NCI-H187 treated with DMSO at 0.1 percent for 48 hours (cell line): ENCODE results near the gene UBE2D2.
A peak's percentile ranks its signal among the peaks of the same experiment; 100 is the strongest.

Source experiments
- DNase-seq: peaks from one replicate; lab custom pipeline; 2025; lab: John Stamatoyannopoulos, UW

The UBE2D2 gene

DNA sequence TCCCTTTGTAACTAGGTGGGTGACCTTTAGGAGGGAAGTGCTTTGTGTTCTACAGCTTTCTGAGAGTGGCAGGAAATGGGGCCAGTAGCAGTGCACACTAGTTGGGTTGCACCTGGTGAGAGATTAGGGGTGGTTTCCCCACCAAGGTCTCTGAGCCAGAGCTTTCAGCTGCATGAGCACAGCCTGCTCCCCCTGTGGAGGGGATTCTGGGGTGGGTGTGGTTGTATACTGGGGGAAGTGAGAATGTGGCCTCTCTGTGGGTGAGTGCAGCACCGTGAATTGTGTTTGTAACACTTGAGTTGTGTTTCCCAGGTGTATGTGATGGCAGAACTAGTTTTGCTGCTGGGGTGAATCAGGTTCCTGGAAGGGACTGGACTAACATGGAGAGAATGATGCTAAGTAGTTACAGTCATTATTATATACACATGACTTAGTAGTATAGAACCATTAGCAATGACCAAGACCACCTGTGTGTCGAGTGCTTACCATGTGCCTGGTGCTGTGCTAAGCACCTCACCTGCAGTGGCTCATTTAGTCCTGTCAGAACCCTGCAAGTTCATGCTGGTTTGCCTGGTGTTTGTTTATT lies 75.2 kb downstream of the UBE2D2 start:
- no peak for DNase-seq

- no peak for DNase-seq
Observed at GRCh38 chr5:139636975-139637408, 75.9 kb downstream of the UBE2D2 start.

- DNase-seq = peak; percentile 9
Observed at GRCh38 chr5:139637438-139638089, 76.4 kb downstream of the UBE2D2 start.

- peak; percentile 77 for DNase-seq
Observed at GRCh38 chr5:139638090-139638735, 77.1 kb downstream of the UBE2D2 start.

- DNase-seq = no peak
Observed at GRCh38 chr5:139638736-139639618, 77.8 kb downstream of the UBE2D2 start.

DNA sequence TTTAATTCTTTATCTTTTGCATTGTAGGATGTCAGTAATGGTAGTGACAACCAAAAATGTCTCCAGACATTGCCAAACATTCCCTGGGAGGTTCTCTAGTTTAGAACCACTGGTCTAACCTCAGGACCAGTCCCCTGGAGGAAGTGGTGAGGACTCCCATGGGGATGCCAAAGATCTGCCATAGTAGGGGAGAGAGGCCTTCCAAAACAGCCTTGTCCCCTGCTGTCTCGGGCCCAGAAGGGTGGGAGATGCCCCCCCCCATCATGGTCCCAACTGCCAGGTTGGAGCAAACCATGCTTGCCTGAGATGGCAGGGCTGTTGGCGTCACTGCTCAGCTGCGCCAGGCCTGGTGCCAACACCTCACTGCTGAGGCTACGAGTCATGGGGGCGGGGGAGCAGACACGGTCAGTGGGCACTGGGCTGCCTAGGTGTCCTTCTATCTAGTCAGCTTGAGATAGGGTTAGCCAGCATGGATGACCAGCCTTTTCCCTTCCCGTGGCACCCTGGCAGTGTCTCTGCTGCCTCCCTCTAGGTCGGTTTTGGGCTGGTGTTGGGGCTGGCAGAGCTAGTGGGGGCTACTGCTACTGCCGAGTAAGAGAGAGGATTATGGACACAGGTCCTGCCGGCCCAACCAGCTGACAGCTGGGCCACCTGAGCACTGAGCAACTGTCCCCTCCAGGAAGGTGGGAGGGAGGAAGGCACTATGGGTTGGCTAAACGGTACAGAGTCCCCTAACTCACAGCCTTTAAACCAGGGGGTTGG lies 78.7 kb downstream of the UBE2D2 start:
- DNase-seq = no peak

DNA sequence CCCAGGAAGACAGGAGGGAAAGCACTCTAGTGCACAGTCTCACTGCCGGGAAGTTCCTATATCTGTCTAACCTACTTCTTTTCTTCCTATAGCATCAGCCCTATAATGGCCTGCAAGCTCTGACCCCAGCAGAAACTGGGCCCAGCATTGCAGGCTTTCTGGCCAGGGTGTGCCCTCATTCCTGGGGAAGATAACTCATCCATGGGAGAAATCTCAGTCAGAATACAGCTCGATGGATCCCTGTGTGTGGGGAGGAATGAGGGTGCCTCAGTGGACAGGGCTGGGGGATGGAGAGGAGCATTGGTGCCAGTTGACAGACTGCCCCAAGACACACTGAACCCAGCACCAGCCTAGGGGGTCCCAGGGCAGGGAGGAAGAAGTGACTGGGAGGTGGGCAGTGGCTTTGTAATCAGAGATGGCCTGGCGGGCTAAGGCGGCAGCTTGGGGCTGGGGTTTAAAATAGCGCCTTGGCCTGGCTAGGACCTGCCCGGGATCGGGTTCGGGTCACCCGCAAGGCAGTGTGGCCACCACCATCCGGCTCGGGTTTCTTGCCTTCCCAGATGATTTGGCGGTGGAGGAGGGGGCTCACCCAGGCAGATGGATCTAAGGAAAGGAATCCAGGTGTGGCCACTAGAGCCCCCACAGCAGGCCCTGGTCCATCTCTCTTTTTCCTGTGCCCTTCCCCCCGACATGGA lies 79.4 kb downstream of the UBE2D2 start:
- no peak for DNase-seq

DNA sequence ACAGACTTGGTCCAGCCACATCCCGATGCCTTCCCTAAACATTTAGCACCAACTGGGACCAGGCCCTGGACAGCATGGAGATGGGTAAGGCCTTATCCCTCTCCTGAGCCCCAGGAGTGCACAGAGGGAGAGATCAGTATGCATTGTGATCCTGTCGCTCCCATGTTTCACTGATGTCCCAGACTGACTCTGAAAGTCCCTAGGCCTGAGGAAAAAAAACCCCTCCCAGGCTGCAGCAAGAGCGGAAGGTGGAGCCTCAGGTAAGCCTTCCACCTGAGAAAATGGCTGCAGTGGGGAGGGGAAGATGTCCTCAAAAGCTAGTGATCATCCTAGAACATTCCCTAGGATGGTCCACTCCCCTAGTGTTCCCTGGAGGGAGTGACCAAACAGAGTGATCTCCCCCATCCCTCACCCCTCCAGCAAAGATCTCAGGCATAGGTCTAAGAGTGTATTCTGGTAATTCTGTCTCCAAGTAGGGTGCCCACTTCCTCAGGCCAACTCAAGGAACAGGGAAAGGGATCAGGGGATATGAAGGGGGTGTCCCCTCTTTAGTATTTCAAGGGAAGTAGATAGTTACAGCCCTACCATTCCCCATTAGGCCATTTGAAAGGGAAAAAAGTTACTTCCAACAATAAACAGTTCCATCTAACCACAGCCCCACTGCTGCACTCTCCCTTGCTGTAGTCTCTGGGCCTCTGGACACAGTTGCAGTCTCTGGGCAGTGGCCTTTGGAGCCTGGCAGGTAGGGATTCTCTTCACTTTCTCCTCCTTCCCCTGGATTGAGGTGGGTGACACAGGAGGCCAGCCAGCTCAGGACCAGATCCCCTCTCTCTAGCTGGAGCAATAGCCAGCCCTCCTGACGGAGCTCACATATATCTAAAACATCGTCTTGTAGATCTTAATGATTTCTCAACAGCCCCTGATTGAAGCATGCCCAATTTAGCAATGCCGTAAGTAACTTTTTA lies 80.3 kb downstream of the UBE2D2 start:
- no peak for DNase-seq

DNA sequence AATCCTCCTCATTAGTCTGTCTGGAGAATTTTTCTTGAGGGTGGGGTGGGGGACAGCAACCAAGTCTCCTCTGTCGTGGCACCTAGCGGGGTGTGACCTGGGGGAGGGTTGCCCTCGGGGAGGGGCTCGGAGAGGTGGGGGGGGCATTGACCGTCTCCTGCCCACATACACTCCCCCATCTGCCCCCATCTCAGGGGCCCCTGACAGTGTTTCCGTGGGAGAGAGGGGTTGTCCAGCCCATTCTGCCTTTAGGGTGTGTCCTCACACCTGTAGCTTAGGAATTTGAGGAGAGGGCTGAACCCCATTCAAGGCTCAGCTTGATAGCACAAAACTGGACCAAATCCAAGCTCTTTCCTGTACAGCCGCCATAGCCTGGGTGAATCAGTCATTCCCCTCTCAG lies 81.1 kb downstream of the UBE2D2 start:
- no peak for DNase-seq

DNA sequence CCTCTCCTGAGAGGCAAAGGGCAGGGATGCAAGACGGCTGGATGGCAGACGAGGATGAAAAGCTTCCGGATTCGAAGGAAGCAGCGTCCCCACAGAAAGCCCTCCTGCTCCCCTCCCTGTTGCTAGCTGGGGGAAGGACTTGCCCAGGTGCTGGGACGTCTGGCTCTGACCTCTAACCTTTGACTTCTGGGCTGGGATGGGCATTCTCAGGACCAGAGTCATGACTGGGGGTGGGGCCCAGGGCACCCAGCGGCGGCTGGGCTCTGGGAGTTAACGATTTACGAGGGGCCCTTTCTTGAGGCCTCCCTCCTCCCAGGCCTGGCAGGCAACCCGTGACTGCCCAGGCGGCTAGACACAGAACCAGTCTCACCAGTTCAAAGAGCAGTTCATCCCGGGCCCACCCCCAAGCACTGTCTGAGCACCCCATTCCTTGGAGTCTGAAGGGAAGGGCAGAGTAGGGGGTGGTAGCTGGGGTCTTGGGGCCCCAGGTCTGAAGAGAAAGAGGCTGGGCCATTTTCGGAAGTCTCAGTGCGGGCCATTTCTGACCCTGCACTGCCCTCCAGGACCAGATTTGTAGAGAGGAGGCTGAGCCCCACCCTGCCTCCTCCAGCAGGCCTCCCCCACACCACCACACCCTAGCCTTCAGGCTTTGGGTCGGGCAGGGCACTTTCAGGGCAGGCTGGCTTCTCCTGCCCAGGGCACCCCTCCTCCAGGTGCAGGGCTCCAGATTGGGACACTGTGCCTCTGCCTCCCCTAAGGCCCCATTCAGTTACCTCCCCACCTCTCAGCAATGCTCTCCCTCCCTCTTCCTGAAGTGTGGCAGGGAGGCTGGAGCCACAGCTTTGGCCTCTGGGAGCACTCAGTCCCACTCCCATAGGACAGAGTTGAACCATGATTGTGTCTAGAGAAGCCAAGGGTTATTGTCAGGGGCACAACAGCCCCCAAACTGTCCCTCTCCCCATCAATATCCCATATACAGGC lies 82.0 kb downstream of the UBE2D2 start:
- no peak for DNase-seq

DNA sequence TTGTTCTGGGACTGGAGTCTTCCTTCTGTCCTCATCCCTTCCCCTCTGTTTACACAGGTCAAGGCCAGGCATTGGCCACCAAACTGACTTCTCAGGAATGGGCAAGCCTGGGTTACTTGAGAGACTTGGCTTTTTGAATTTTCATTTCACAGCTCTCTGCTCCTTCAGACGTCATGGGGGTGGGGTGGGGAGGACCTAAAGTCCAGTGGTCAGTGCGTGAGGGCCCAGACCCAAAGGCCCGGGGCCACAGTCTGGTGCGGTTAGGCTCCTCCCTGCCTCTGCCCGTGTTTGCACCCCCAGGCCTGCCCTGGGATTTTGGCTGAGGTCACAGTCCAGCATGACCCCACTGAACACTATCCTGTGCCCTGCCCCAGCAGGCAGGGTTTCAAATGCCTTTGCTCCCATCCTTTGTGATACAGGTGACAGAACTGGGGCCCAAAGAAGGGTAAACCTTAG lies 82.9 kb downstream of the UBE2D2 start:
- no peak for DNase-seq

DNA sequence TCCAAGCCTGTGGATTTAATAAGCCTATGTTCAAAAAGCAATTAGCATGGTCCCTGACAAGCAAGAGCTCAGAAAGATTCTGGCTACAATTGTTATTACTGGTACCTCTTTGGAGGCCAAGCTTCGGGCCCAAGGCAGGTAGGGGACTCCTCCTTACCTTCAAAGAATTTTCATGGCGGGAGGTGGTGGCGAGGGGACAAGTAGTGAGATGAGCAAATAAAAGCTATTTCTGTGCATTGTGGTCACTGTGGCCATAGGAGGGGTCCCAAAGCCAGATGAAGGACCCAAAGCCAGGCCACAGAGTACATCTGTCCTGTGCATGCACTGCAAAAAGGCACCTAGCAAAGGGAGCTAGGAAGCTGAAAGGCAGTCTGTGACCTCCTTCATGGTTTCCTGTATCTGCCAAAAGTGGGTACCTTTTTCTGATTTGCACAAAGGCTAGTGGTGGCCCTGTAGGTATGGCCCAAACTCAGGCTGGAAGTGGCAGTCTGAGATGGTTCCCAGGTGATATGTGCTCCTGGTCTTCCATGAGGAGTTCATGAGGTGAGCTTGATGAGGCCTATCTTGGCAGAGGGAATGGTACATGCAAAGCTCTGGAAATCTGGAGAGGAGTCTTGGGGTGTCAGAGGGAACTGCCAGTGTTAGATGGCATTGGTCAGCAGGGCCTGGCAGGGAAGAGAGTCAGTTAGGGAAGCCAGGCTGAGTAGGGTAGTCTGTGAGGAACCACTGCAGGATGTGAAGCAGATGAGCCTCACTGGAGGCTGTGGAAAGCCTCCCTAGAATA lies 83.7 kb downstream of the UBE2D2 start:
- DNase-seq = no peak

DNA sequence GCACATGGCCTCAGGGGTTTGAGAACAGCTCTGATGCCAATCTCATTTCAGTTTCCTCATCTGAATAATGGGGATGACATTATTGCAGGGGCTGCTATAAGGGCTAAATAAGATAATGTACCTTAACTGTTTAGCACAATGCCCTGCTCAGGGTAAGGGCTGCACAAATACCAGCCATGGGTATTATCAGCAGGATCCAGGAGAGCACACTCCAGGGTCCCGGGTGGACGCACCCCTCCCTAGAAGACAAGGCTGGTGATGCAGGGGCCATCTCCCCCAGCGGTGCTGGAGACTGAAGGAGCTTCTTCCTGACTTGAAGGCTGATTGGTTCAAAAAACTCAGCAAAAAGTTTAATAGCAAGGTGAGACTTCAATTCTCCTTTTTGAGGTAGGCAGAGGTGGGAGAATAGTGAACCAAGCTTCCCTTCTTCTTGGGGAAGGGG lies 84.3 kb downstream of the UBE2D2 start:
- no peak for DNase-seq

- no peak for DNase-seq
Observed at GRCh38 chr5:139646111-139646510, 85.0 kb downstream of the UBE2D2 start.

GRCh38 chr5:139646912-139647505 lies 85.9 kb downstream of the UBE2D2 start:
- no peak for DNase-seq

- no peak for DNase-seq
Observed at GRCh38 chr5:139647506-139648204, 86.5 kb downstream of the UBE2D2 start.
